D721Med (cell line): ENCODE results near the gene ANAPC2.

ENCODE experiments used
- DNase-seq: peaks from one replicate; pipeline ENCODE4 v3.0.0; 2011; ENCODE audit warnings: low spot score; ENCODE audit not compliant: insufficient read length
- FAIRE-seq: peaks from 2 replicates; lab custom pipeline; 2011; peaks lifted over from hg19 to GRCh38; lab: Jason Lieb, UNC
- CTCF ChIP-seq: IDR thresholded peaks from 2 replicates; pipeline ENCODE4 v1.5.1; 2012; ENCODE audit warnings: mild to moderate bottlenecking, control low read depth; ENCODE audit not compliant: insufficient read depth; ENCODE audit errors: missing control alignments

ANAPC2 gene

GRCh38 chr9:137229903-137230704, 41.7 kb upstream of the ANAPC2 start:
- FAIRE-seq (no peak), DNase-seq (no peak)
- TF ChIP-seq CTCF = no peak

GRCh38 chr9:137228968-137229896, 40.9 kb upstream of the ANAPC2 start:
- DNase-seq (no peak), FAIRE-seq (no peak)
- TF ChIP-seq CTCF = no peak

DNA sequence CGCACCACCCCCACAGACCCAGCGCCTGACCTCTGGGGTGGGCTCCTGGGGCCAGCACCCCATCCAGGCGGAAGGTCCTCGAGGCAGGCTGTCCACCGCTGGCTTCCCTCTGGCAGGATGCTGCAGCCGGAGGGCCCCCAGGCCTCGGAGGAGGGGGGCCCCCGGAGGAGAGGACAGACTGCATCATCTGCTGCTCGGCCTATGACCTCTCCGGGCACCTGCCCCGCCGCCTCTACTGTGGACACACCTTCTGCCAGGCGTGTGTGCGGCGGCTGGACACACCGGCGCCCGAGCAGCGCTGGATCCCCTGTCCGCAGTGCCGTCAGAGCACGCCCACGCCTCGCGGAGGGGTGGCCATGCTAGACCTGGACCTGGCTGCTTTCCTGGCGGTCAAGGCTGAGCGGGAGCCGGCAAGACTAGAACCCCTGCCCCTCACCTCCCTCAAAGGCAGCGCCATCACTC, 40.2 kb upstream of the ANAPC2 start:
- DNase-seq (no peak), FAIRE-seq (no peak)
- no peak for TF ChIP-seq CTCF

- DNase-seq (no peak), FAIRE-seq (no peak)
- TF ChIP-seq CTCF = no peak
Measured at GRCh38 chr9:137227853-137228505, 39.6 kb upstream of the ANAPC2 start.

DNA sequence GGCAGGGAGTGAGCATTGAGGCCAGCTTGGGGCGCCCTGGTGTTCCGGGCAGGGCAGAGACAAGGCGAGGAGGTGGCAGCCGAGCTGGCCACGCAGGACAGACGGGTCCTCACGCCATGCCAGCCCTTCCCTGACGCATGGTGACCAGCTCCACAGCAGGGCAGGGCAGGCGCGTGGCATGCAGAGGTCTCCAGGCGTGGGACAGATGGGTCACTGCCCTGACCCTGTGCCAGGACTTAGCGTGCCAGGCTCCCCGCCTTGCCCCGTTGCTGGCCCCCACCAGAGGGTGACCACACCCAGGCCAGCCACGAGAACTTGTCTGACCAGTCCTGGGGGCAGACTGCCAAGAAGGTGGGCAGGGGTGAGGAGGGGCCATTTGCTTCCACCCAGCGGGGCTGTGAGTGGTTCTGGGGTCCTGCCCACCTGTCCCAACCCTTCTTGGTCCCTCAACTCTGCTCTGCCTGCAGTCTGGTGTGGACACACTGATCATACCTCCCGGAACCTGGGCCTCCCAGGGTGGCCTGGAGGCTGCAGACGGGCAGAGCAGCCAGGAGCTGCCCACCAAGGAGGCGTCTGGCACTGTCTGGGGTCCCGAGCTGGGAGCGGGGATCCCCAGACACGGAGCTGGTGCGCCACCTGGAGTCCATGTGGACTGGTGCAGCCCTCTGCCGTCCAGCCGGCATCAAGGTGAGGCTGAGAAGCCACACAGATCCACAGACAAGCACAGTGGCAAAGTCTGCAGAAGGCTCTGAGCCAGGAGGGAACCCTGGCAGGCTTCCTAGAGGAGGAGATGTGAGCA, 38.9 kb upstream of the ANAPC2 start, which contains the start of gene RNF224:
TSS of gene RNF224 (plus strand) at position 449 of the 799 bp plus-strand sequence. CDS start 834 bp downstream, outside the sequence.
- DNase-seq = peak; percentile 98
- peak; percentile 89 for TF ChIP-seq CTCF
- FAIRE-seq = no peak

- FAIRE-seq (no peak), DNase-seq (no peak)
- no peak for TF ChIP-seq CTCF
Measured at GRCh38 chr9:137226338-137227053, 38.1 kb upstream of the ANAPC2 start.
